Hematopoietic multipotent progenitor cell treated with erythropoietin and hydrocortisone succinate and interleukin-3 and kit ligand, for 8 days (in vitro differentiated cells): ENCODE measurements around the gene ARSJ.
"Not testable (repeated sequence)": the region's sequence is repeated elsewhere in the genome, so short reads cannot be mapped to it uniquely, and the experiment has no call there.

Experiments used
- DNase-seq: peaks from one replicate; pipeline ENCODE4 v3.0.0-alpha.2; 2015

Gene ARSJ

GRCh38 chr4:113979148-113979904 is at the start of gene ARSJ:
TSS of gene ARSJ (minus strand) at chr4:113979647. CDS start at chr4:113978834, 813 bp downstream.
- DNase-seq: no peak

GRCh38 chr4:114028071-114028470 is 48.6 kb upstream of the ARSJ start:
- DNase-seq: no peak

GRCh38 chr4:114027596-114027995 is 48.1 kb upstream of the ARSJ start:
- DNase-seq: no peak

- no peak for DNase-seq
Measured at GRCh38 chr4:114026447-114026846, 47.0 kb upstream of the ARSJ start.

- no peak for DNase-seq
Measured at GRCh38 chr4:114025176-114025777, 45.8 kb upstream of the ARSJ start.

- DNase-seq: no peak
Measured at GRCh38 chr4:114021451-114021850, 42.0 kb upstream of the ARSJ start.

GRCh38 chr4:114019969-114020358 is 40.5 kb upstream of the ARSJ start:
- DNase-seq: no peak

- DNase-seq: no peak
Measured at GRCh38 chr4:114019276-114019968, 40.0 kb upstream of the ARSJ start.

- no peak for DNase-seq
Measured at GRCh38 chr4:114017120-114017917, 37.9 kb upstream of the ARSJ start.

GRCh38 chr4:114015444-114015899 is 36.0 kb upstream of the ARSJ start:
- DNase-seq: no peak

GRCh38 chr4:114013201-114013600 is 33.8 kb upstream of the ARSJ start:
- not testable (repeated sequence) for DNase-seq

- DNase-seq: no peak
Measured at GRCh38 chr4:114012749-114013148, 33.3 kb upstream of the ARSJ start.

- no peak for DNase-seq
Measured at GRCh38 chr4:114005569-114006442, 26.4 kb upstream of the ARSJ start.

- not testable (repeated sequence) for DNase-seq
Measured at GRCh38 chr4:114004483-114005226, 25.2 kb upstream of the ARSJ start.

- DNase-seq: no peak
Measured at GRCh38 chr4:113998531-113998930, 19.1 kb upstream of the ARSJ start.

GRCh38 chr4:113998079-113998478 is 18.6 kb upstream of the ARSJ start:
- DNase-seq: no peak

GRCh38 chr4:113997206-113997605 is 17.8 kb upstream of the ARSJ start:
- no peak for DNase-seq

GRCh38 chr4:113996599-113997177 is 17.2 kb upstream of the ARSJ start:
- no peak for DNase-seq

GRCh38 chr4:113993887-113994286 is 14.4 kb upstream of the ARSJ start:
- no peak for DNase-seq

- DNase-seq: no peak
Measured at GRCh38 chr4:113990886-113991285, 11.4 kb upstream of the ARSJ start.

- no peak for DNase-seq
Measured at GRCh38 chr4:113987382-113987941, 8.0 kb upstream of the ARSJ start.
